Fibroblast of gingiva (primary cell): Measurements from ENCODE around the gene PLXNA2.
A peak's percentile ranks its signal among the peaks of the same experiment; 100 is the strongest.

Source experiments
- DNase-seq: peaks from one replicate; pipeline ENCODE4 v3.0.0-alpha.2; 2011; ENCODE audit warnings: low read depth

PLXNA2 gene

DNA sequence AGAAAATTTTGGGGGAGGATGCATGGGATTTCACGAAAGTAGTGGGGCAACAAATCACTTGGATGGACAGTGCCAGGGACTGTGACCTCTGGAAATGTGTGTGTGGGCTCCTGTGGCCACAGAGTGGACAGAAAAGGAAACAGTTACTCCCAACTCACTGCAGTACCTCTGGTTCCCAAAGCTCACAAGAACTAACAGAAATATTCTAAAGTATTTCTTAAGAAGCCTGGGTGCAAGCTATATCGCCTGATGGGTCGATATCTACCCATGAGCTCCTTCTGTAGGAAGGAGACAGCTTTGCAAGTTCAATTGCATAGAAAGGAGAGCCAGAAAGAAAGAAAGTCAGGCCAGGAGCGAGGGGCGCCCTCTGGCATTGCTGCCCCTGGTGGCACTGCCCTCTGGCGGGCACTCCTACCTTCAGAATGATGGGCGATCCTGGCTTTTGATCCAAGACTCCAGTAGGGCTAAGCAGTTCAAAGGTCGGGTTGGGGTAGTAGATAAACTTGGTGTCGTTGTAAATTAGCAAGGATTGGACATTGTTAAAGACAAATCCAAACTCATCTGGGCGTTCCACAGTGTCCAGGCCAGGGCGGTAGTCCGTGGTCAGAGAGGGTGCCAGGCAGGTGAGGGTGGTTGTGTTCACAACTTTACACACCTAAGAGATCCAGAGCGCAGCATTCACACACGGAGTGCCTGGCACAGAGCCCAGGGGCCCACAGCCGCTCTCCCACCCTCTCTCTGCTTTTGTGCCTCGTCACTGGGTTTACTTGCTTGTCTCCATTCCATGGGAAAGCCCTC, 198.5 kb downstream of the PLXNA2 start:
- no peak for DNase-seq

DNA sequence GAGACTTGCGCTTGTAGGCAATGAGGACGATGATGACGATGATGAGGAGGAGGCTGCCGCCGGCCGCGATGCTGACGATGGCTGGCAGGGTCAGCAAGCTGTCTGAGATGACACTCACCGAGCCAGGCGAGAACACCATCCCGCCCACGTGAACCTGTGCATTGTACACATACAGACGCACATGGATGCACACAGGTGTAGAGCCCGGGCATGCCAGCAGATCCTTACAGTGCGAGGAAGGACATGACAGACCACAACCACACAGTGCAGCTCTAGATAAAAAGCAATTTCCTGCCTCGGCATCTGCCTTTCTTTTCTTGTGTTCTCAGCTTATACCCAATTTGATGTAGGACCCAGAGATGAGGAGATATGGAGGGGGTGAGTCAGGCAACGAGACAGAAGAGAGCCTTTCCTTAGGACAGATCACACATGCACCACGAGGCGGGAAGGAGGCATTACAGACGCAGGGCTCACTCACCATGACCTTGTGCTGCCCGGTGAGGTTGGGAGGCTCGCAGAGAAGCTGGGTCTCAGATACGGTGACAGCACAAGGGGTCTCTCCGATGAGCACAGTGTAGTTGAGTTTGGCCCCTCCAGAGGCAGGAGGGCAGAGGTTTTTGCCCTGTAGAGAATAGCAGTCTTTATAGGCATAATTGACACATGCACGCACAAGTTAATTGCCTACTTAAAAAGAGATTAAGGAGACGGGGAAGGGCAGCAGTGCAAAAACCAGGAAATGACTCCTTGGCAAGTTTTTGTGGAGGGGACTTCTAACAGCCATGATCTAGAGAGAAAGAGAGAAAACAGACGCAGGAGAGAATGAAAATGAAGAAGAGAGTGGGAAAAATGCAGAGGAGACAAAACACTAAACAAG, 199.4 kb downstream of the PLXNA2 start:
- DNase-seq = no peak

DNA sequence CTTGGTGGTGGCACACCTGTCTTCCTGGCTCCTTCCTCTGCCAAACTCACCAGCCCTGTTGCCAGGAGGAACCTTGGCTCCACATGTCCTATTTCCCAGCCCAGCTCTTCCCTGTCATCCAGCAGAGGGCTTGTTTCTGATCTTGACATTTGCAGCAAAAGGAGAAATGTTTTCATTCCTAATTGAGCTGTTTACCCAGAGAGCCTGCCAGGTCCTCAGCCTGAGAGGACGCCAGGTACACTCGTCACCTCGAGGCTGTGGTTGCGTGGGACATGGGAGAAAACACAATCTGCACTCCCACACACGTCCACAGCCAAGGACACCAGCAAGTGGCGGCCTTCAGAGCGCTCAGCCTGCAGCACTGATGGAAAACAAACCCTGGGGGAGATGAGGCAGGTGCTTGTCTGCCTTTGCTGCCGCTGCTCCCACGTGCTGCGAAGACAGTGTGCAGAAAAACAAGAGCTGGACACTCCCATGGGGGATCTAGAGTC, 200.4 kb downstream of the PLXNA2 start:
- no peak for DNase-seq

DNA sequence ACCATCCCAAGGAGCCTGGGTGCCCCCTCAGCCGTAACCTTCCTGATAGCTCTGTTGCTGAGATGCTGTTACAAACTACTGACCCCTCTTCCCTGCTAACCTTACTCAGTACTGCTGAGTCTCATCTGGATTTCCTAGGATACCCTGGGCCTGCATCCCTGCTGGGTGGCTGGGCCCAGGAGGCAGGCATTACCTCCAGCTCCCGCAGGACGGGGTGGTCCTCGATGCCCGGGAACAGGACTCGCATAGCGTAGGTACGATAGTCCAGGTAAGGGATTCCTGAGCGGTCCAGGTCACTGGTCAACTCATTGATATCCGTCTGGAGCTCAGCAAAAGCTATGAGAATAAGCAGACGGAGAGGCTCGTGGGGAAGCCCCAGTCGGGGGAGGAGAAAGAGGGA, 201.3 kb downstream of the PLXNA2 start:
- DNase-seq = no peak

- no peak for DNase-seq
Observed at GRCh38 chr1:208042041-208042615, 202.1 kb downstream of the PLXNA2 start.

- DNase-seq = no peak
Observed at GRCh38 chr1:208041505-208041904, 202.7 kb downstream of the PLXNA2 start.

GRCh38 chr1:208040821-208041297, 203.3 kb downstream of the PLXNA2 start:
- no peak for DNase-seq

DNA sequence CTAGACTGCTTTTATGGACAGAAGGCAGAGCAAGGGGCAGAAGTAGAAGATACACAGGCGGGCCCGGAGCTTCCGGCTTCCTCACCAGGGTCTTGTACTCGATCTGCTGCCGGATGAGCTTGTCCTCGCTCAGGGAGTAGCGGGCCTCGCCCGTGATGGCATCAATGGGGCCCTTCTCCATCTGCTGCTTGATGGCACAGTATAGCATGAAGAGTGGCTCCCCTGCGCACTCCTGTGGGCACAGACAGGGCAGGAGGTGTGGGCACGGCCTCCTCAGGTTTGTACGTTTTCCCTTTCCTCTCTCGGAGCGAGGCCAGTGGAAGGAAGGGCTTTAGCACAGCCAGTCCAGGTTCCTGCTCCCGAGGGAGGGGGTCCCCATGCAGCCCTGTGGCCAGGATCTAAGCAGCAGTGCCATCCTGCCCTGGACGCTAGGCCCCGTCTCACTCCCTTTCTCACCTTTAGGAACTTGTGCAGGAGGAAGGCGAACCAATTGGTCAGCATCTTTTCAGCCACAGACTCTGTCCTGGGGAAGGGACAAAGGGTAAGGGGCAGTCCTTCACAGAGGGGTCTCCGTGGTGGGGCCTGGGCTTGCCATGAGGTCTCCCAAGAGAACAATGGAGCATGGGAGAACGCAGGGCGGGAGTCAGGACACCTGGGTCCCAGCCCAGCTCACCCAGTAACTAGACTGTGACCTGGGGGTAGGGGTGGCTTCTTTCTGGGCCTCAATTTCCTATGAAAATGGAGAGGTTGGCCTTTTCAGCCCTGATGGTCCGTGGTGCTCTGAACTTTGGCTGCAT, 204.4 kb downstream of the PLXNA2 start:
- DNase-seq = no peak

DNA sequence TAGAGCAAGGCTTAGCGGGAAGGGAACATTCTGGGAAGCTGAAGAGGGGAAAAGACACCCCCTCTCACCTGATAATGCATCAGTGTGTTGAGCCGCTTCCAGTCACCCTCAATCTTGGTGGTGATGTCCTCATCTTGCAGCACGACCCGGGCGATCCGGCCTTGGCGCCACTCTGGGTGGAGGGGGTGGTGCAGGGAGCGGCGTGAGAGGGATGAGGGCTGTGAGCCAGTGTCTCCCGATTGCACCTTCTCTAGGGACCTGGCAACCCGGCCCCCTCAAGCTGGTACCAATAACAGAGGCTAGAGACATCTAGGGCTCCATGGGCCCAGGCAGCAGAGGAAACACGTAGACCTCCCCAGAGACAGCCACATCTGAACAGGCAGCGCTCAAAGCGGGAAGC, 205.9 kb downstream of the PLXNA2 start:
- no peak for DNase-seq

DNA sequence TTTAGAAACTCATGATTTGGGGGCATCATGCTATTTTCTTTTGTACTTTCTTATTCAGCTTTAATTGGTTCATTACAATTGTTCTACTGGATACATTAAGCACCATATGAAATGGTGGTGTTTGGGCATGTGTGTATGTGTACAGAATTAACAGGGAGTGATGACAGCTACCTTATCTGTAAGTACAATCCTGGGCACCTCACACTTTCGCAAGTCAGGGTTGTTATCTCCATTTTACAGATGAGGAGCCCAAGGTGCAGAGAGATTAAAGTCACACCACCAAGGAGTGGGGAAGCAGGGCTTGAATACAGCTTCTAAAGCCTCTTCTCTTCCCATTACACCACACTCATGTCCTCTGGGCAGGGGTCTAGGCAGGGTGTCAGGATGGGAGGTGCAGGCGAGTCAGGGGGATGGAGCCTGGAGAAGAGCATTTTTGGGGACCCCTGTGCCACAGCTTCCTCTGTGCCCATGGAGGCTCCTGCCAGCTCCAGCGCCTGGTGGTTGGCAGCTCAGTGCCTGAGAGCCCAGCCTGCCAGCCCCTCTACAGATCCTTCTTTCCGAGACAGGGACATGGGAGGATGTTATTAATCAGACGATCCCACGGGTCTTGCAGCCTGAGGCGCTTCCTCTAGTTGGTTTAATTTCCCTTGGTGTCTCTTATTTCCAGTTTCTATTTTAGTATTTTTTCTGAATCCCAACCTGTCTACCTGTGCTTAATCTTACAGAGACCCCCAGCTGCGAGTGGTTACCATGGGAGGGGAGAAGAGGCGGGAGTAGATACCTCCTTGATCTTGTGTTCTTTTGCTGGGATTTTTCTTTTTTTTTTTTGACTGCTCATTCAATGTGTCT, 207.0 kb downstream of the PLXNA2 start:
- DNase-seq = no peak

DNA sequence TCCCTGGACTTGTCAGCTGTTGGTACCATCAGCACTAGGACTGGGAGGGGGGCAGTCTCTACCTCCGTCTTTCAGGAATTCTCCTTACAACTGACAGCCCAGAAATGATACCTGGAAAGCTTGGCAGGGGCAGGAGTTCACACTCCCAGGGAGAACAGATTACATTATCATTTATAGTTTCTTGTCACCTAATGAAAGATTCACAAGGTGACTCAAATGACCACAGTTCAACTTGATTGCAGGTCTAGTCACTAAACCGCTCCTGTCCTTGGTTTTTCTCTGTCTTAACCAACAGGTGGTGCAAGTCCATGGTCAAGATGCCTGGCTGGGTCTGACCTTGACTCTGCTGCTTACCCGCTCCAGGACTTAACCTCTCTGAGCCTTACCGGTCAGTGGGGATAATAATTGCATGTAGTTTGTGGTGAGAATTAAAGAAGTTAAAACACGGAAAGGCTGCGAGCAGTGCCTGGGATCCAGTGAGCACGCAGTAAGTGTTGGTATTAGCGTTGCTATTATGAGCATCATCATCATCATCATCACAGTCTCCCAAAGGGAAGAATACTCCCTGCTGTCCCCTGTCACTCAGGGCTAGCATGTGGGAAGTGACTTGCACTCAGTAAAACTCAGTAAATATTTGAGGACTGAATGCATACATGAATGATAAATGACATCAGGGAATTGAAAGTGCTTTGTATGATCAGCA, 207.9 kb downstream of the PLXNA2 start:
- DNase-seq = no peak

GRCh38 chr1:208034135-208034534, 210.0 kb downstream of the PLXNA2 start:
- DNase-seq = no peak

- no peak for DNase-seq
Observed at GRCh38 chr1:208033236-208033635, 210.9 kb downstream of the PLXNA2 start.

GRCh38 chr1:208031932-208032320, 212.3 kb downstream of the PLXNA2 start:
- no peak for DNase-seq

DNA sequence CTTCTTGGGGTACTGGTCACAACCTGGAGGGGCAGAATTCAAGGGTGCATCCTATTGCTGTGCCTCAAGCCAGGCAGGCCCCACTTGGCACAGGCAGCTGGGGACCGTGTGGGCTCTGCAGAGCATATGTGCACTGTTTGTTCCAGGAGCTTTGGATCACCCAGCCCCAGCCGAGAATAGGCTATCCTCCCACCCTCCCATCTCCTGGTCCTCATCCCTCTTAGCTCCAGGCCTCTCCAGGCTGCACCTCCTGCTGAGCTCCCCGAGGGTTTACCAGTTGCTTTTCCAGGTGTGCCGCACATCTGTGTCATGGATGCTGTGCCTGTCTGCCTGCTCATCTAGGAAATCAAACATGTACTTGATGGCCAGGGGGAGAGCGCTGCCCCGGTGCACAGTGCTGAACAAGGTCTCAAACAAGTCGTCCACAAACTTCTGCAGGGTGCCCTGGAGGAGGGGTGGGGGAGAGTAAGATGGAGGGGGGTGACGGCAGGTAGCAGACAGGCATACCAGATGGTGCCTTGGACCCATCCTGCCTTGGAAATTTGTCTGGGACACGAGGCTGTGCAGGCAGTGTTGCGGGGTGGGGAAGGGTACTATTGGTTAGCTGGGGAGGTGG, 212.8 kb downstream of the PLXNA2 start:
- DNase-seq = no peak

GRCh38 chr1:208030288-208031091, 213.7 kb downstream of the PLXNA2 start:
- DNase-seq = peak; percentile 52

GRCh38 chr1:208029381-208030287, 214.6 kb downstream of the PLXNA2 start:
- DNase-seq = peak; percentile 57

- no peak for DNase-seq
Observed at GRCh38 chr1:208028526-208028925, 215.7 kb downstream of the PLXNA2 start.
